Neuronal stem cell (in vitro differentiated cells): ENCODE data around the gene OCIAD1.
A peak's percentile ranks its signal among the peaks of the same experiment; 100 is the strongest.

Experiments used
- DNase-seq: peaks from one replicate; pipeline ENCODE4 v3.0.0-alpha.2; 2013; ENCODE audit warnings: low spot score
- H2AFZ ChIP-seq: one replicate; pipeline ENCODE4 v1.6.1; 2013; ENCODE audit warnings: mild to moderate bottlenecking, low read length, inconsistent platforms
- H2AK5ac ChIP-seq: 2 replicates; pipeline ENCODE4 v1.6.1; 2013; ENCODE audit warnings: low read depth, mild to moderate bottlenecking, inconsistent platforms, low read length, moderate library complexity, mixed read lengths
- H2BK120ac ChIP-seq: 2 replicates; pipeline ENCODE4 v1.6.1; 2013; ENCODE audit warnings: low read depth, mild to moderate bottlenecking, inconsistent platforms, low read length, moderate library complexity, mixed read lengths
- H2BK12ac ChIP-seq: one replicate; pipeline ENCODE4 v1.6.1; 2013; ENCODE audit warnings: low read length, inconsistent platforms
- H2BK15ac ChIP-seq: 2 replicates; pipeline ENCODE4 v1.6.1; 2013; ENCODE audit warnings: mild to moderate bottlenecking, low read length, inconsistent platforms, mixed read lengths
- H2BK5ac ChIP-seq: one replicate; pipeline ENCODE4 v1.6.1; 2013; ENCODE audit warnings: inconsistent platforms, mild to moderate bottlenecking, low read length, moderate library complexity
- H3K14ac ChIP-seq: one replicate; pipeline ENCODE4 v1.6.1; 2013; ENCODE audit warnings: low read length, inconsistent platforms
- H3K18ac ChIP-seq: 2 replicates; pipeline ENCODE4 v1.6.1; 2013; ENCODE audit warnings: low read length, inconsistent platforms
- H3K23ac ChIP-seq: 2 replicates; pipeline ENCODE4 v1.6.1; 2013; ENCODE audit warnings: low read depth, mild to moderate bottlenecking, mixed read lengths, low read length, inconsistent platforms; ENCODE audit not compliant: poor library complexity
- H3K27ac ChIP-seq: replicated peaks from 3 replicates; pipeline ENCODE4 v1.5.1; 2013; ENCODE audit warnings: low read length, inconsistent platforms
- H3K27me3 ChIP-seq, 3 experiments: 2 replicates each; pipeline ENCODE4 v1.6.1; 2013; ENCODE audit warnings: low read length in 3 of 3, mild to moderate bottlenecking in 2 of 3, inconsistent platforms in 1 of 3, low read depth in 1 of 3, mixed read lengths in 1 of 3, moderate library complexity in 1 of 3; ENCODE audit not compliant: control insufficient read depth in 3 of 3, insufficient read depth in 3 of 3
- H3K36me3 ChIP-seq, 2 donors: replicated peaks in 1 of 2; 2 replicates each; pipeline ENCODE4 v1.6.1; 2013; ENCODE audit warnings: low read length in 2 of 2; ENCODE audit not compliant: control insufficient read depth in 2 of 2, insufficient read depth in 2 of 2
- H3K4ac ChIP-seq: 2 replicates; pipeline ENCODE4 v1.6.1; 2013; ENCODE audit warnings: inconsistent platforms, mild to moderate bottlenecking, low read length, moderate library complexity
- H3K4me1 ChIP-seq, 2 donors: 1 replicate in 1 of 2; 2 replicates in 1 of 2; pipeline ENCODE4 v1.6.1; 2013; ENCODE audit warnings: low read length in 2 of 2, low read depth in 1 of 2; ENCODE audit not compliant: control insufficient read depth in 2 of 2, insufficient read depth in 1 of 2
- H3K4me2 ChIP-seq: one replicate; pipeline ENCODE4 v1.6.1; 2013; ENCODE audit warnings: mild to moderate bottlenecking, low read length, inconsistent platforms; ENCODE audit not compliant: insufficient read depth, poor library complexity, severe bottlenecking
- H3K4me3 ChIP-seq, 2 donors: 2 replicates each; pipeline ENCODE4 v1.5.1; 2013; ENCODE audit warnings: low read length in 2 of 2, mild to moderate bottlenecking in 2 of 2, inconsistent platforms in 1 of 2, moderate library complexity in 1 of 2
- H3K79me1 ChIP-seq: one replicate; pipeline ENCODE4 v1.6.1; 2013; ENCODE audit warnings: low read depth, mild to moderate bottlenecking, inconsistent platforms, low read length, moderate library complexity
- H3K9ac ChIP-seq: one replicate; pipeline ENCODE4 v1.6.1; 2013; ENCODE audit warnings: mild to moderate bottlenecking, low read depth, low read length, inconsistent platforms; ENCODE audit not compliant: poor library complexity
- H3K9me3 ChIP-seq, 2 donors: replicated peaks in 1 of 2; 2 replicates each; pipeline versions ENCODE3 to v1.6.1; 2013; ENCODE audit warnings: low read length in 2 of 2, mild to moderate bottlenecking in 2 of 2, inconsistent platforms in 1 of 2, low read depth in 1 of 2, mixed read lengths in 1 of 2, moderate library complexity in 1 of 2; ENCODE audit not compliant: control insufficient read depth in 2 of 2, insufficient read depth in 1 of 2
- H4K8ac ChIP-seq: one replicate; pipeline ENCODE4 v1.6.1; 2013; ENCODE audit warnings: low read depth, mild to moderate bottlenecking, inconsistent platforms, low read length, moderate library complexity
- H4K91ac ChIP-seq: one replicate; pipeline ENCODE4 v1.6.1; 2013; ENCODE audit warnings: low read length, low read depth, mild to moderate bottlenecking, inconsistent platforms; ENCODE audit not compliant: poor library complexity
- WGBS, 2 donors: extraction: QIAGEN DNeasy Blood & Tissue Kit; methylation state at CpG; one replicate each; pipeline ENCODE4 v1.1.7; 2013; ENCODE audit warnings: missing lambda C conversion rate in 2 of 2, mixed read lengths in 1 of 2; ENCODE audit not compliant: insufficient read length in 2 of 2, insufficient replicate concordance in 1 of 2; ENCODE audit errors: extremely low coverage in 2 of 2; 5-methylcytosine and 5-hydroxymethylcytosine counted together

The OCIAD1 gene

GRCh38 chr4:48898733-48899431 lies 68.0 kb downstream of the OCIAD1 start:
- Histone ChIP-seq H3K9me3 (peaks cover 0 to 2% of the 10 kb centered on the region in 2 donors), H3K23ac (no peak overlapping the region), H3K79me1 (no peaks in the 10 kb centered on the region), H2BK120ac (no peak overlapping the region), H4K8ac (no peak overlapping the region), H2BK5ac (no peak overlapping the region), H3K14ac (no peak overlapping the region), H3K36me3 (peaks cover 0 to 14% of the 10 kb centered on the region in 2 donors), H2AFZ (no peak overlapping the region), H3K18ac (no peak overlapping the region), H4K91ac (no peak overlapping the region), H2BK12ac (no peak overlapping the region), H3K27me3 (no peaks in the 10 kb centered on the region), H2BK15ac (no peak overlapping the region), H3K9ac (no peak overlapping the region), H3K27ac (no peak overlapping the region), H3K4me1 (peaks cover 0 to 4% of the 10 kb centered on the region in 2 donors), H3K4ac (no peak overlapping the region), H3K4me2 (no peak overlapping the region), H3K4me3 (no peak overlapping the region), H2AK5ac (no peak overlapping the region)
- WGBS, 2 donors: no CpG with 5 or more reads among the region's 5 CpGs
- no peak for DNase-seq

- H2BK15ac ChIP-seq: no peak overlapping the region
- WGBS, 2 donors: no CpG with 5 or more reads among the region's 1 CpG
- peaks cover 0 to 18% of the 10 kb centered on the region in 2 donors for H3K36me3 ChIP-seq
- no peak overlapping the region for H3K18ac ChIP-seq
- no peak overlapping the region for H3K27ac ChIP-seq
- no peak for DNase-seq
- H4K91ac ChIP-seq: no peak overlapping the region
- no peaks in the 10 kb centered on the region for H3K27me3 ChIP-seq
- no peak overlapping the region for H4K8ac ChIP-seq
- no peak overlapping the region for H3K23ac ChIP-seq
- H2AK5ac ChIP-seq: no peak overlapping the region
- H3K9ac ChIP-seq: no peak overlapping the region
- H2BK12ac ChIP-seq: no peak overlapping the region
- H3K9me3 ChIP-seq: peaks cover 0 to 2% of the 10 kb centered on the region in 2 donors
- no peak overlapping the region for H3K4me2 ChIP-seq
- no peak overlapping the region for H3K14ac ChIP-seq
- no peak overlapping the region for H3K4me3 ChIP-seq
- H2AFZ ChIP-seq: peak overlapping the region; percentile 80
- peaks cover 0 to 4% of the 10 kb centered on the region in 2 donors for H3K4me1 ChIP-seq
- H2BK120ac ChIP-seq: no peak overlapping the region
- no peaks in the 10 kb centered on the region for H3K79me1 ChIP-seq
- H3K4ac ChIP-seq: no peak overlapping the region
- no peak overlapping the region for H2BK5ac ChIP-seq
Measured at GRCh38 chr4:48899432-48899749, 68.5 kb downstream of the OCIAD1 start.

GRCh38 chr4:48899950-48900349 lies 69.1 kb downstream of the OCIAD1 start:
- no peak for DNase-seq
- WGBS, 2 donors: no CpG with 5 or more reads among the region's 4 CpGs

GRCh38 chr4:48901196-48901595 lies 70.3 kb downstream of the OCIAD1 start:
- Histone ChIP-seq H2AFZ (no peak overlapping the region), H2BK12ac (no peak overlapping the region), H3K23ac (no peak overlapping the region), H3K27ac (no peak overlapping the region), H3K9me3 (peaks cover 0 to 2% of the 10 kb centered on the region in 2 donors), H2BK15ac (no peak overlapping the region), H3K4ac (no peak overlapping the region), H3K4me2 (no peak overlapping the region), H3K4me3 (no peak overlapping the region), H4K91ac (no peak overlapping the region), H3K9ac (no peak overlapping the region), H2BK120ac (no peak overlapping the region), H3K18ac (no peak overlapping the region), H2AK5ac (no peak overlapping the region), H3K79me1 (peaks cover 7% of the 10 kb centered on the region), H3K36me3 (peaks cover 0 to 16% of the 10 kb centered on the region in 2 donors), H3K14ac (no peak overlapping the region), H3K4me1 (peaks cover 4 to 7% of the 10 kb centered on the region in 2 donors), H3K27me3 (no peaks in the 10 kb centered on the region), H2BK5ac (no peak overlapping the region), H4K8ac (no peak overlapping the region)
- no CpG with 5 or more reads among the region's 4 CpGs for WGBS, 2 donors
- no peak for DNase-seq

More at GRCh38 chr4:48899950-48900349, 69.1 kb downstream of the OCIAD1 start:
- H4K8ac ChIP-seq: no peak overlapping the region
- peaks cover 0 to 17% of the 10 kb centered on the region in 2 donors for H3K36me3 ChIP-seq
- no peak overlapping the region for H3K4ac ChIP-seq
- no peak overlapping the region for H3K9ac ChIP-seq
- no peak overlapping the region for H2BK5ac ChIP-seq
- H3K27ac ChIP-seq: no peak overlapping the region
- no peak overlapping the region for H3K18ac ChIP-seq
- no peak overlapping the region for H3K23ac ChIP-seq
- no peaks in the 10 kb centered on the region for H3K27me3 ChIP-seq
- peaks cover 0 to 2% of the 10 kb centered on the region in 2 donors for H3K9me3 ChIP-seq
- peaks cover 3% of the 10 kb centered on the region for H3K79me1 ChIP-seq
- H3K4me3 ChIP-seq: no peak overlapping the region
- no peak overlapping the region for H2BK15ac ChIP-seq
- H3K4me1 ChIP-seq: peaks cover 0 to 4% of the 10 kb centered on the region in 2 donors
- no peak overlapping the region for H2BK12ac ChIP-seq
- H4K91ac ChIP-seq: no peak overlapping the region
- H3K14ac ChIP-seq: no peak overlapping the region
- H2AFZ ChIP-seq: peak overlapping the region; percentile 80
- no peak overlapping the region for H2BK120ac ChIP-seq
- no peak overlapping the region for H2AK5ac ChIP-seq
- no peak overlapping the region for H3K4me2 ChIP-seq
